C4-2B (cell line): Measurements from ENCODE around the gene CEMIP.

Experiments used
- CTCF ChIP-seq: fragments of 450-650 bp; conservative IDR thresholded peaks from 2 replicates; pipeline ENCODE4 v1.5.1; 2017; ENCODE audit warnings: mild to moderate bottlenecking
- ZFX ChIP-seq: fragments of 450-650 bp; IDR thresholded peaks from 2 replicates; pipeline ENCODE4 v1.6.1; 2017

DNA sequence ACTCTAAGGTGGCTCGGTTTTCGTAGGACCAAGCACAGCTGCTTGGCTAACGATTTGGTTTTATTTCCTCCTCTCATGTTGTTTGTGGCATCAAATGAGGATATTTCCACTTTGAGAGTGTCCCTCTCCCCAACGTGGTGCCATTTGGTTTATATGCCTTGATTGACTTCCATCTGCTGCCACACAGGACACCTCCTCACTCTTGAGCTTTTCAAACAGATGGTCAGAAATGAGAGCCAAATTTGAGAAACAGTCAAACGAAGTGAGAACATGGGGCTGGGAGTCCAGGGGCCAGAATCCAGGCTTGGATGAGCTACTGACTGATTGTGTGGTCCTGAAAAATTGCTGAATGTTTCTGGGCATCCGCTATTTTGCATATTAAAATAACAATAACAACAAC lies 43.5 kb downstream of the CEMIP start:
- TF ChIP-seq CTCF, result no peak
- no peak for TF ChIP-seq ZFX
